HepG2 (cell line): ENCODE data around the gene GPR55. TPM values are rescaled to one million over a fixed set of nuclear protein-coding genes. Genes with fewer than 3 reads are reported as not detected.

Experiments used
- E2F5 ChIP-seq: sonication (generic); formaldehyde crosslinking; conservative IDR thresholded peaks from 2 replicates; pipeline ENCODE4 v1.4.0; 2020; ENCODE audit warnings: missing genetic modification reagents
- MEIS1 ChIP-seq: sonication (generic); formaldehyde crosslinking; IDR thresholded peaks from 2 replicates; pipeline ENCODE4 v1.9.0; 2021; ENCODE audit warnings: mild to moderate bottlenecking, missing genetic modification reagents, moderate library complexity, borderline replicate concordance
- NBN ChIP-seq: fragments of 450-650 bp; conservative IDR thresholded peaks from 2 replicates; pipeline ENCODE4 v1.6.1; 2017
- NFKB2 ChIP-seq: sonication (generic); formaldehyde crosslinking; IDR thresholded peaks from 2 replicates; pipeline ENCODE4 v1.4.0; 2020; ENCODE audit warnings: missing genetic modification reagents, borderline replicate concordance
- NPAS2 ChIP-seq: sonication (generic); formaldehyde crosslinking; IDR thresholded peaks from 2 replicates; pipeline ENCODE4 v1.8.0; 2022; ENCODE audit warnings: mild to moderate bottlenecking, missing genetic modification reagents, borderline replicate concordance
- RCOR2 ChIP-seq: IDR thresholded peaks from 2 replicates; pipeline ENCODE4 v1.6.1; 2016; ENCODE audit warnings: missing biosample characterization, missing genetic modification reagents
- SAP130 ChIP-seq: IDR thresholded peaks from 2 replicates; pipeline ENCODE4 v1.6.1; 2016; ENCODE audit warnings: low read depth
- SETDB1 ChIP-seq: sonication (generic); formaldehyde crosslinking; IDR thresholded peaks from 2 replicates; pipeline ENCODE4 v1.5.1; 2020; ENCODE audit warnings: missing genetic modification reagents, mild to moderate bottlenecking, borderline replicate concordance
- ZNF138 ChIP-seq: sonication (generic); formaldehyde crosslinking; IDR thresholded peaks from 2 replicates; pipeline ENCODE4 v1.5.0; 2020; ENCODE audit warnings: mild to moderate bottlenecking, low read depth, missing genetic modification reagents
- ZNF572 ChIP-seq: sonication (generic); formaldehyde crosslinking; IDR thresholded peaks from 2 replicates; pipeline ENCODE4 v1.5.1; 2020; ENCODE audit warnings: mild to moderate bottlenecking, missing genetic modification reagents
- ZNF713 ChIP-seq: sonication (generic); formaldehyde crosslinking; IDR thresholded peaks from 2 replicates; pipeline ENCODE4 v1.4.0; 2020; ENCODE audit warnings: mild to moderate bottlenecking, missing genetic modification reagents
- polyA plus RNA-seq, 8 experiments: library from polyadenylated mRNA; depleted of rRNA in 3 of 8; stranded (reverse) in 7 of 8; unstranded in 1 of 8; fragments of >200 nt; fragmentation: Illumina TruSeq in 4 of 8; extraction: Trizol in 4 of 8; gene quantifications; 2 replicates each; pipeline versions ENCODE4 v1.2.1 to v1.2.3, GENCODE V29; 2011 to 2016; ENCODE audit warnings: low read depth in 4 of 8, missing spikeins in 1 of 8, mixed read lengths in 1 of 8; ENCODE audit not compliant: insufficient read depth in 1 of 8
- total RNA-seq, 5 experiments: library from RNA; depleted of rRNA; stranded (reverse); fragments of >200 nt; fragmentation: Illumina TruSeq; extraction: Trizol; gene quantifications; 2 replicates each; pipeline ENCODE4 v1.2.3, GENCODE V29; 2016; ENCODE audit warnings: low read depth in 1 of 5
- TF ChIP-seq, protein P1 (sequence below): IDR thresholded peaks from 2 replicates; pipeline ENCODE4 v1.6.1; 2018; ENCODE audit warnings: missing genetic modification reagents

The GPR55 gene
- total and polyA plus RNA-seq, 2 of the 13 experiments (the other 11 are each of a cell fraction or from before 2014, with no cell fraction given): not detected

DNA sequence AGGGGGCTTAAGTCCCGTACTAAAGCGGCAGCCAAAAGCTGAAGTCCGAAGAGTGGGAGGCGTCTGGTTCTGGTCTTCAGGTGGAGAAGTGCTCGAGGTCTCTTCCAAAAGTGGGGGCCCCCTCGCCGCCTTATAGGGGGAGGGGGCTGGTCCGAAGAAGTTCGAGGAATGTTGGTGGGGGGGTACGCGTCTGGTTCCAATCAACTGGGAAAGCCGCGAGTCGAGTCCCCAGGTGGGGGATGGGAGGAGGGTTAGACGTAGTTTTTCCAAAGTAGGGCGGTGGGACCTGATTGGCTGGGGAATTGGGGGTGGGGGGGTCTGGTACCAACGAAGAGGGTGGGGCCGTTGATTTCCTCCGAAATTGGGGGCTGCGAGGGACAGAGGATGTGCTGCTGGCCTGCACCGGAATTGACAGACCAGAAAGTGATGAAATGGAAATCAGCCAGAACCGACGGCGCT lies 59.7 kb downstream of the GPR55 start (continued):
- TF ChIP-seq, protein P1, sequence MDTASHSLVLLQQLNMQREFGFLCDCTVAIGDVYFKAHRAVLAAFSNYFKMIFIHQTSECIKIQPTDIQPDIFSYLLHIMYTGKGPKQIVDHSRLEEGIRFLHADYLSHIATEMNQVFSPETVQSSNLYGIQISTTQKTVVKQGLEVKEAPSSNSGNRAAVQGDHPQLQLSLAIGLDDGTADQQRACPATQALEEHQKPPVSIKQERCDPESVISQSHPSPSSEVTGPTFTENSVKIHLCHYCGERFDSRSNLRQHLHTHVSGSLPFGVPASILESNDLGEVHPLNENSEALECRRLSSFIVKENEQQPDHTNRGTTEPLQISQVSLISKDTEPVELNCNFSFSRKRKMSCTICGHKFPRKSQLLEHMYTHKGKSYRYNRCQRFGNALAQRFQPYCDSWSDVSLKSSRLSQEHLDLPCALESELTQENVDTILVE: no peak
- TF ChIP-seq ZNF572 (CRISPR knock-in tag) (no peak), MEIS1 (CRISPR knock-in tag) (0 out of 2 replicates have a peak, but pooled peaks have one; percentile 31), NFKB2 (0 out of 2 replicates have a peak, but pooled peaks have one; percentile 8), ZNF138 (CRISPR knock-in tag) (no peak), NPAS2 (CRISPR knock-in tag) (no peak), ZNF713 (no peak), RCOR2 (CRISPR knock-in tag) (no peak), E2F5 (CRISPR knock-in tag) (no peak), NBN (no peak), SETDB1 (no peak), SAP130 (CRISPR knock-in tag) (no peak)
